GM12878 (cell line): Measurements from ENCODE around the gene KLHL24. TPM values are rescaled to one million over a fixed set of nuclear protein-coding genes. Genes with fewer than 3 reads are reported as not detected.

ENCODE experiments used
- CUX1 ChIP-seq: IDR thresholded peaks from 2 replicates; pipeline ENCODE4 v1.6.1; 2012; ENCODE audit warnings: improper control_type of control experiment, low read depth, low read length; ENCODE audit not compliant: insufficient replicate concordance
- LARP7 ChIP-seq: fragments of 450-650 bp; IDR thresholded peaks from 2 replicates; pipeline ENCODE4 v1.6.1; 2017; ENCODE audit warnings: mild to moderate bottlenecking
- RCOR1 ChIP-seq: conservative IDR thresholded peaks from 2 replicates; pipeline ENCODE4 v1.6.1; 2012; ENCODE audit warnings: low read depth, low read length, improper control_type of control experiment
- TCF3 ChIP-seq: IDR thresholded peaks from 2 replicates; pipeline ENCODE4 v1.6.1; 2012; ENCODE audit warnings: low read depth, mild to moderate bottlenecking, low read length, borderline replicate concordance; ENCODE audit not compliant: insufficient read depth
- ZSCAN29 ChIP-seq: fragments of 450-650 bp; IDR thresholded peaks from 2 replicates; pipeline ENCODE4 v1.6.1; 2017; ENCODE audit warnings: mild to moderate bottlenecking, moderate library complexity
- polyA plus RNA-seq, 11 experiments: library from polyadenylated mRNA; depleted of rRNA in 4 of 11; unstranded in 6 of 11; stranded (reverse) in 5 of 11; fragments of >200 nt; fragmentation: Nextera tagmentation in 4 of 11; fragmentation: Illumina TruSeq in 1 of 11; extraction: Ambion mirVana in 4 of 11; extraction: Trizol in 1 of 11; gene quantifications; 1 replicate in 1 of 11; 2 replicates in 10 of 11; pipeline versions ENCODE4 v1.2.1 to v1.2.3, GENCODE V29; 2011 to 2016; ENCODE audit warnings: inconsistent platforms in 2 of 11, missing spikeins in 2 of 11, low read depth in 1 of 11
- total RNA-seq, 4 experiments: library from RNA; depleted of rRNA in 3 of 4; stranded (reverse); fragments of >200 nt in 3 of 4; fragmentation: Illumina TruSeq in 1 of 4; extraction: Trizol in 1 of 4; gene quantifications; 2 replicates each; pipeline versions ENCODE4 v1.2.1 to v1.2.3, GENCODE V29; 2013 to 2021
- TF ChIP-seq, protein P1 (sequence below): IDR thresholded peaks from 2 replicates; pipeline ENCODE4 v1.6.1; 2011; ENCODE audit warnings: low read depth, low read length, improper control_type of control experiment, borderline replicate concordance

KLHL24 gene
- total and polyA plus RNA-seq, 10 of the 15 experiments (the other 5 are each of a cell fraction or from before 2014, with no cell fraction given): 0.91 to 24.3 (median 5.3) TPM

DNA sequence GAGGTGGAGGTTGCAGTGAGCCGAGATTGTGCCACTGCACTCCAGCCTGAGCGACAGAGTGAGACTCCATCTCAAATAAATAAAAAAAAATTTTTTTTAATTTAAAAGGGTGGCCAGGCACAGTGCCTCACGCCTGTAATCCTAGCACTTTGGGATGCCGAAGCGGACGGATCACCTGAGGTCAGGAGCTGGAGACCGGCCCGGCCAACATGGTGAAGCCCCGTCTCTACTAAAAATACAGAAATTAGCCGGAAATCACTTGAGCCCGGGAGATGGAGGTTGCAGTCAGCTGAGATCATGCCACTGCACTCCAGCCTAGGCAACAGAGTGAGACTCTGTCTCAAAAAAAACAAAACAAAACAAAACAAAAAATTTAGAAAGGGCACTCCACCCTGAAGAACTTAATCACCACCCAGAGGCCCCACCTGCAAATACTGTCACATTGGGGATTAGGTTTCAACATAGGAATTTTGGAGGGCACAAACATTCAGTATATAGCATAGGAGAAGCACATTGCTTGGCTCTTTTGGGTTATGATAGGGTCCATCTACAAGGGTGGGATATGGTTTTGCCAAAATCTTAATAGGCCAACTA is 55.1 kb downstream of the KLHL24 start (continued):
- TF ChIP-seq CUX1 (no peak), ZSCAN29 (no peak), RCOR1 (no peak), LARP7 (no peak), TCF3 (no peak)
- TF ChIP-seq, protein P1, sequence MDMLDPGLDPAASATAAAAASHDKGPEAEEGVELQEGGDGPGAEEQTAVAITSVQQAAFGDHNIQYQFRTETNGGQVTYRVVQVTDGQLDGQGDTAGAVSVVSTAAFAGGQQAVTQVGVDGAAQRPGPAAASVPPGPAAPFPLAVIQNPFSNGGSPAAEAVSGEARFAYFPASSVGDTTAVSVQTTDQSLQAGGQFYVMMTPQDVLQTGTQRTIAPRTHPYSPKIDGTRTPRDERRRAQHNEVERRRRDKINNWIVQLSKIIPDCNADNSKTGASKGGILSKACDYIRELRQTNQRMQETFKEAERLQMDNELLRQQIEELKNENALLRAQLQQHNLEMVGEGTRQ: no peak
